ENCODE data around the gene VENTX.

DNA sequence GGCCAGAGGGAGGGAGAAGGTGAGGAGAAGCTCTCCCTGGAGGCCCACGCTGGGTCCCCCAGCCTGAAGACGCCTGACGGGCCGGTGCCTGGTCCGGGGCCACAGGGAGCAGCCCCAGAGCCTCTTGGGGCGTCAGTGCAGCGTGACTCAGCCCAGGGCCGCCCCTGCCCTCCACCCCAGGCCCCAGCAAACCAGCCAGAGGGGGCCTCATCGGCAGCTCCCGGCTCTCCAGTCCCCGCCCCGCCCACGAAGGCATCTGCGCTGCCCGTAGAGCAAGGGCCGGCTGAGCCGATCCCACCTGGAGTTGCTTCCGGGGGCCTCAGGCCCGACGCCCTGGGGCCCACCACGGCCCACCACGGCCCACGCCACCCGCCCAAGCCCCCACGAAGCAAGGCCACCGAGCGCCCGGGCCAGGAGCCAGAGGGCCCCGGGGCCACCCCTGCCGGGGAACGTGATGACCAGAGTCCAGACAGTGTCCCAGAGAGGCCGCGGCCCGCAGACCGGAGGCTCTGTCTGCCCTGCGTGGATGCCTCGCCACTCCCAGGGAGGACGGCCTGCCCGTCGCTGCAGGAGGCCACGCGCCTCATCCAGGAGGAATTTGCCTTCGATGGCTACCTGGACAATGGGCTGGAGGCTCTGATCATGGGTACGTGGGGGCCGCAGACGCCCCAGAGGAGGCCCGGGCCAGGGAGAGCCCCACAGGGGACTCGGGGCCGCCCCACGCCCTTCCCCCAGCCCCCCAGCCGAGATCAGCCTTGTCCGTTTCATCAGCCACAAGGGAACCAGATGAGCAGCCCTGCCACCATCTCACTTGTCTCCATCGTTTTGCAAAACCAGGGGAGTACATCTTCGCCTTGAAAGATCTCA is 38.8 kb upstream of the VENTX start:
- TF ChIP-seq, protein P1, sequence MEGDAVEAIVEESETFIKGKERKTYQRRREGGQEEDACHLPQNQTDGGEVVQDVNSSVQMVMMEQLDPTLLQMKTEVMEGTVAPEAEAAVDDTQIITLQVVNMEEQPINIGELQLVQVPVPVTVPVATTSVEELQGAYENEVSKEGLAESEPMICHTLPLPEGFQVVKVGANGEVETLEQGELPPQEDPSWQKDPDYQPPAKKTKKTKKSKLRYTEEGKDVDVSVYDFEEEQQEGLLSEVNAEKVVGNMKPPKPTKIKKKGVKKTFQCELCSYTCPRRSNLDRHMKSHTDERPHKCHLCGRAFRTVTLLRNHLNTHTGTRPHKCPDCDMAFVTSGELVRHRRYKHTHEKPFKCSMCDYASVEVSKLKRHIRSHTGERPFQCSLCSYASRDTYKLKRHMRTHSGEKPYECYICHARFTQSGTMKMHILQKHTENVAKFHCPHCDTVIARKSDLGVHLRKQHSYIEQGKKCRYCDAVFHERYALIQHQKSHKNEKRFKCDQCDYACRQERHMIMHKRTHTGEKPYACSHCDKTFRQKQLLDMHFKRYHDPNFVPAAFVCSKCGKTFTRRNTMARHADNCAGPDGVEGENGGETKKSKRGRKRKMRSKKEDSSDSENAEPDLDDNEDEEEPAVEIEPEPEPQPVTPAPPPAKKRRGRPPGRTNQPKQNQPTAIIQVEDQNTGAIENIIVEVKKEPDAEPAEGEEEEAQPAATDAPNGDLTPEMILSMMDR (IDR thresholded peaks at IDR 0.05; ENCODE audit: low read depth, low read length, poor library complexity, severe bottlenecking): no peak
- TF ChIP-seq EZH2phosphoT487 (IDR thresholded peaks at IDR 0.05; ENCODE audit: borderline replicate concordance, low read length): no peak

Measured in DOHH2 (cell line).